Nucleus accumbens (tissue), 56 donors: ENCODE measurements around the gene ZNF749.
"Not testable (repeated sequence)": the region's sequence is repeated elsewhere in the genome, so short reads cannot be mapped to it uniquely, and the experiment has no call there.

Source experiments
- DNase-seq, 56 donors: peaks; one replicate each; lab custom pipeline; 2025; lab: John Stamatoyannopoulos, UW

Gene ZNF749

GRCh38 chr19:57465680-57466381 lies 30.7 kb downstream of the ZNF749 start:
- no peak for DNase-seq

- DNase-seq: peak in 1 of 56 donors; percentile 0
Measured at GRCh38 chr19:57466489-57466888, 31.4 kb downstream of the ZNF749 start.

GRCh38 chr19:57473646-57474045 lies 38.5 kb downstream of the ZNF749 start:
- DNase-seq: no peak

DNA sequence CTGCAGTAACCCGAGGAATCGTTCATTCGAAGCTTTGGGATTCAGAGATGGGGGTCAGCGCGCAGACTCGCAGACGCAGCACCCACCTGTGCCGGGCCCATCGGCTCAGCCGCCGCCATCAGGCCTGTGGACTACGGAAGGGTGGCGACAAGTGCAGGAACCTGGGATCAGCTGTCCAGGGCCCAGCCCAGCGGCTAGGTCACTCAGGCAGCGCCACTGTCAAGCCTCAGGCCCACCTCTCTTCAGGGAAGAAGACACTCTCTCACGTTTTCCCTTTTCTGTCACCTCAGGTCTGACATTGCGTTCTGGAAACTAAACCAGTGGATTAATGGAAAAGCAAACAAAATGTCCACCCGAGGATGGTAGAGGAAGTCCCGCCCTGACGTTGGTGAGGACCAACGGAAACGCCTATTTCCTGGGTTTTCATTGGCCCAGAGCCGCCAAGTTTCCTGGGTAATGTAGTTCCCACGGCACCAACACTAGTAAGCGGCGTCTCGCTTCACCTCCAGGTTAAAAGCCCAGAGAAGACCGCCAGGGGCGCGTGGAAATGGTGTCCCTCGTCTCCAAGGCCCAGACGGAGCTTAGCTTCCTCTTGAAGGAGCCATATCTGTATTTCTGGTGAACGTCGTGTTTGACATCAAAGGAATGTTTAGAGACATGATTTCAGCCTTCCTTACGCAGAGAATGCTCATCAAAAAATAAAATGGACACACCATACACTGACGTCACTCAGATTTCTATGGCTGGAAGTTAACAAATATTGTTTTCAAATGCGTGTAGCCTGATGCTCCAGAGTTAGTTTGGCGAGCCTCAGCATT lies 42.3 kb downstream of the ZNF749 start, which contains the start of gene ZNF772:
Gene ZNF772 (minus strand): TSS at position 376 of the 818 bp plus-strand sequence. CDS start 257 bp downstream, at position 119.
- DNase-seq: peak; percentile 42 to 97 (median 86)

DNA sequence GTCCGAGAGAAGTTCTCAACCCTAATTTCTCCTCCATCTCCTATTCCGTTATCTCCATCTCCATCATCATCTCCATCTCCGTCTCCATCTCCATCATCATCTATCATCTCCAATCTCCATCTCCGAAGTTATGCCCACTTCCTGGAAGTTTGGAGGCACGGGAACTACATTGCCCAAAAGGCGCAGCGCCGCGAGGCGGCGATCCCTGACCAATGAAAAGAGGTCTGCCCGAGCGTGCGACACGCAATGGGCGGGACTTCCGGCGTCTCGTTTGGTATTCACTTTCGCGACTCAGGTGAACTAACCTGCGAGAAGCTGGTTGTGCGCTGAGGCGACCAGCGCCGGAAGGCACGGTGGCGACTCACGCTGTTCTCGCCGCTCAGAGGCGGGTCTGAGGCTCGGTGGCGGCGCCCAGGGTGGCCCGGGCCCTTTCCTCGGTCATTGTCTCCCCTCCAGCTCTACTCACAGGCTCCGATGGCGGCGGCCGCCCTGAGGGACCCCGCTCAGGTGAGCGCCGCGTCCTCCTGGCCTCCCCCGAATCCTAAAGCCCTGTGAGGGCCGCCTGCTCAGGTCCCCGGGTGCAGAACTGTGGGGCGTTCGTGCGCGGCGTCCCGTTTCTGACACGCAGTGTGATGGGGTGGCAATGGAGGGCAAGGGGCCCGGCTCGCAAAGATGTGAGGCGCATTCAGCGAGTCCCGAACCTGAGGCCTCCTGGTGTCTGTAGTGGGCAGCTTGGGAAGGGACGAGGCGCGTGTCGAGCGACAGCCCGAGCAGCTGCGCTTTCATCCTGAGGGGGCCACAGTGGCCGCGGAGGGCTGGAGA lies 52.6 kb downstream of the ZNF749 start, which contains the start of gene ZNF419:
Gene ZNF419 (plus strand): TSS at position 274 of the 822 bp plus-strand sequence. CDS start 201 bp downstream, at position 475.
- DNase-seq: peak; percentile 35 to 96 (median 83)

DNA sequence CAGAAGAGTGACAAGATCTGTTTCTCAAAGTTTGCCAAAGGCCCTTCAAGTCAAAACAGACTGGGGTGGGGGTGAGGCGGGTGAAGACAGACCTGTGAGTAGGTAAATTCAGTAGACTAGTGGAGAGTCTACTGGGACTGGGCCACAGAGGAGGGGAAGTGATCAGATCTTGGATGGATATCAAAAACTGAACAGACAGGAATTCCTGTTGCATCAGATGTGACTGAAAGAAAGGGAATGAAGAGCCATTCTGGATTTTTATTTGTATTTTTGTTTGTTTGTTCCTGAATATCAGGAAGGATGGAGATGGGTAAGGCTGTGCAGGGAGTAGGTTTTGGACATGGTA lies 53.1 kb downstream of the ZNF749 start:
- not testable (repeated sequence) for DNase-seq
